H1 (cell line): Measurements from ENCODE around the gene ELMO1. TPM values are rescaled to one million over a fixed set of nuclear protein-coding genes. Genes with fewer than 3 reads are reported as not detected.

Experiments used
- CTCF ChIA-PET: fragments of 300-600 bp; sonication (Branson Sonifier 250); formaldehyde crosslinking; loops from one replicate; lab custom pipeline; 2021; ENCODE audit not compliant: partially characterized antibody; lab: Charles Lee
- POLR2A ChIA-PET: fragments of 300-600 bp; sonication (Branson Sonifier 250); formaldehyde crosslinking; loops from one replicate; lab custom pipeline; 2021; ENCODE audit warnings: inconsistent platforms; ENCODE audit not compliant: partially characterized antibody; lab: Charles Lee
- DNase-seq, 2 experiments: peaks; one replicate each; pipeline versions ENCODE4 v3.0.0 to v3.0.0-alpha.2; 2010 to 2022; ENCODE audit warnings: low spot score in 2 of 2, low read depth in 1 of 2, mixed read lengths in 1 of 2
- FAIRE-seq: peaks from 2 replicates; lab custom pipeline; 2011; peaks lifted over from hg19 to GRCh38; lab: Jason Lieb, UNC
- H2AFZ ChIP-seq: 2 replicates; pipeline ENCODE4 v1.8.1; 2012; ENCODE audit warnings: low read length, inconsistent platforms
- H2AK5ac ChIP-seq: 2 replicates; pipeline ENCODE4 v1.6.1; 2013; ENCODE audit warnings: low read depth, low read length
- H2BK120ac ChIP-seq: replicated peaks from 2 replicates; pipeline ENCODE3; 2013; ENCODE audit warnings: low read depth, low read length, inconsistent platforms
- H2BK12ac ChIP-seq: 2 replicates; pipeline ENCODE4 v1.6.1; 2013; ENCODE audit warnings: low read depth, low read length
- H2BK15ac ChIP-seq: 2 replicates; pipeline ENCODE4 v1.6.1; 2013; ENCODE audit warnings: low read length
- H2BK20ac ChIP-seq: 2 replicates; pipeline ENCODE4 v1.6.1; 2013; ENCODE audit warnings: low read length
- H2BK5ac ChIP-seq: 2 replicates; pipeline ENCODE4 v1.6.1; 2013; ENCODE audit warnings: low read depth, low read length
- H3K14ac ChIP-seq: 2 replicates; pipeline ENCODE4 v1.6.1; 2013; ENCODE audit warnings: inconsistent platforms; ENCODE audit not compliant: insufficient read length
- H3K18ac ChIP-seq: 2 replicates; pipeline ENCODE4 v1.6.1; 2013; ENCODE audit warnings: low read length; ENCODE audit errors: extremely low read depth
- H3K23ac ChIP-seq: 2 replicates; pipeline ENCODE4 v1.6.1; 2013; ENCODE audit warnings: inconsistent platforms; ENCODE audit not compliant: insufficient read length
- H3K23me2 ChIP-seq: 2 replicates; pipeline ENCODE4 v1.6.1; 2013; ENCODE audit warnings: low read depth, low read length
- H3K27ac ChIP-seq: 2 replicates; pipeline ENCODE4 v1.6.1; 2011; ENCODE audit warnings: low read depth, low read length, inconsistent platforms
- H3K27me3 ChIP-seq, 4 experiments: replicated peaks in 1 of 4; 1 replicate in 1 of 4; 2 replicates in 3 of 4; pipeline versions ENCODE4 v1.6.1 to v1.8.1; 2011 to 2013; ENCODE audit warnings: low read length in 3 of 4, mild to moderate bottlenecking in 3 of 4, inconsistent platforms in 2 of 4, mixed read lengths in 2 of 4, moderate library complexity in 1 of 4; ENCODE audit not compliant: control insufficient read depth in 3 of 4, insufficient read depth in 3 of 4; ENCODE audit errors: extremely low read depth in 1 of 4
- H3K36me3 ChIP-seq, 4 experiments: 2 replicates each; pipeline versions ENCODE4 v1.6.1 to v1.8.1; 2011 to 2013; ENCODE audit warnings: mild to moderate bottlenecking in 4 of 4, low read length in 3 of 4, moderate library complexity in 2 of 4, control low read depth in 1 of 4, inconsistent platforms in 1 of 4; ENCODE audit not compliant: insufficient read depth in 4 of 4, control insufficient read depth in 2 of 4
- H3K4ac ChIP-seq: replicated peaks from 2 replicates; pipeline ENCODE3; 2013; ENCODE audit warnings: low read length, low read depth, mixed read lengths, inconsistent platforms; ENCODE audit not compliant: insufficient read length
- H3K4me1 ChIP-seq, 4 experiments: replicated peaks in 1 of 4; 1 replicate in 1 of 4; 2 replicates in 3 of 4; pipeline versions ENCODE4 v1.6.1 to v1.8.1; 2011 to 2013; ENCODE audit warnings: low read length in 3 of 4, inconsistent platforms in 2 of 4, mixed read lengths in 1 of 4; ENCODE audit not compliant: insufficient read depth in 4 of 4, control insufficient read depth in 3 of 4
- H3K4me2 ChIP-seq, 2 experiments: 2 replicates each; pipeline versions ENCODE4 v1.6.1 to v1.8.1; 2011 to 2013; ENCODE audit warnings: low read depth in 2 of 2, low read length in 2 of 2, control low read depth in 1 of 2, inconsistent platforms in 1 of 2, mild to moderate bottlenecking in 1 of 2; ENCODE audit not compliant: insufficient read depth in 1 of 2
- H3K4me3 ChIP-seq, 4 experiments: fragments of 200-600, 300-600 bp in 1 of 4; sonication (generic), shearing (Covaris generic), sonication (Bioruptor Twin) in 1 of 4; 2 replicates each; pipeline versions ENCODE4 v1.5.1 to v1.8.1; 2011 to 2016; ENCODE audit warnings: low read length in 4 of 4, low read depth in 3 of 4, control low read depth in 2 of 4, inconsistent platforms in 2 of 4, mild to moderate bottlenecking in 2 of 4, mixed read lengths in 1 of 4, moderate library complexity in 1 of 4; ENCODE audit not compliant: insufficient read depth in 2 of 4; ENCODE audit errors: extremely low read depth in 1 of 4
- H3K56ac ChIP-seq: replicated peaks from 2 replicates; pipeline ENCODE3; 2013; ENCODE audit warnings: low read depth, mild to moderate bottlenecking, mixed read lengths, low read length, inconsistent platforms; ENCODE audit not compliant: insufficient read length
- H3K79me1 ChIP-seq: 2 replicates; pipeline ENCODE4 v1.6.1; 2013; ENCODE audit warnings: low read depth, low read length, control low read depth
- H3K79me2 ChIP-seq, 2 experiments: 2 replicates each; pipeline versions ENCODE4 v1.6.1 to v1.8.1; 2012 to 2013; ENCODE audit warnings: low read length in 2 of 2, mild to moderate bottlenecking in 2 of 2, inconsistent platforms in 1 of 2; ENCODE audit not compliant: insufficient read depth in 2 of 2, control insufficient read depth in 1 of 2
- H3K9ac ChIP-seq, 4 experiments: replicated peaks in 1 of 4; 1 replicate in 1 of 4; 2 replicates in 3 of 4; pipeline versions ENCODE4 v1.6.1 to v1.8.1; 2011 to 2013; ENCODE audit warnings: low read depth in 3 of 4, low read length in 3 of 4, control low read depth in 2 of 4, mild to moderate bottlenecking in 2 of 4, moderate library complexity in 2 of 4, inconsistent platforms in 1 of 4; ENCODE audit errors: extremely low read depth in 1 of 4
- H3K9me3 ChIP-seq, 2 experiments: 2 replicates each; pipeline versions ENCODE4 v1.6.1 to v1.8.1; 2012 to 2013; ENCODE audit warnings: mild to moderate bottlenecking in 2 of 2, moderate library complexity in 2 of 2, control low read depth in 1 of 2, inconsistent platforms in 1 of 2, low read depth in 1 of 2, low read length in 1 of 2, mixed read lengths in 1 of 2; ENCODE audit not compliant: insufficient read depth in 2 of 2
- H4K20me1 ChIP-seq, 2 experiments: replicated peaks in 1 of 2; 2 replicates each; pipeline versions ENCODE3 to v1.8.1; 2011 to 2013; ENCODE audit warnings: inconsistent platforms in 2 of 2, low read length in 2 of 2, mild to moderate bottlenecking in 1 of 2; ENCODE audit not compliant: insufficient read depth in 2 of 2, control insufficient read depth in 1 of 2
- H4K5ac ChIP-seq: 2 replicates; pipeline ENCODE4 v1.6.1; 2013; ENCODE audit warnings: low read length, low read depth, mixed read lengths, inconsistent platforms; ENCODE audit not compliant: insufficient read length
- H4K8ac ChIP-seq: 2 replicates; pipeline ENCODE4 v1.8.0; 2013; ENCODE audit warnings: mild to moderate bottlenecking, moderate library complexity, low read length, inconsistent platforms; ENCODE audit not compliant: insufficient read depth; ENCODE audit errors: extremely low read depth
- H4K91ac ChIP-seq: replicated peaks from 2 replicates; pipeline ENCODE3; 2013; ENCODE audit warnings: low read length, mixed read lengths, inconsistent platforms; ENCODE audit not compliant: insufficient read length
- CBX8 ChIP-seq: fragments of 300-800, 300-1000 bp; sonication (generic); IDR thresholded peaks from 2 replicates; pipeline ENCODE4 v1.7.1; 2016; ENCODE audit warnings: low read depth, low read length, borderline replicate concordance
- CEBPB ChIP-seq: IDR thresholded peaks from 2 replicates; pipeline ENCODE4 v1.6.1; 2012; ENCODE audit warnings: low read depth, low read length
- EZH2 ChIP-seq: fragments of 200-600 bp; sonication (generic); IDR thresholded peaks from 2 replicates; pipeline ENCODE4 v1.7.1; 2012; ENCODE audit warnings: low read depth, mild to moderate bottlenecking, moderate library complexity, low read length, inconsistent platforms; ENCODE audit not compliant: severe bottlenecking
- FOSL1 ChIP-seq: IDR thresholded peaks from 2 replicates; pipeline ENCODE4 v1.6.1; 2011; ENCODE audit warnings: mild to moderate bottlenecking, low read depth, low read length, moderate library complexity; ENCODE audit not compliant: insufficient read depth
- GTF2F1 ChIP-seq: IDR thresholded peaks from 2 replicates; pipeline ENCODE4 v1.6.1; 2012; ENCODE audit warnings: low read depth, low read length, improper control_type of control experiment, borderline replicate concordance
- KDM1A ChIP-seq: fragments of 200-600, 300-600 bp; sonication (generic); IDR thresholded peaks from 2 replicates; pipeline ENCODE4 v1.7.1; 2016; ENCODE audit warnings: mild to moderate bottlenecking, low read length, borderline replicate concordance
- MAFK ChIP-seq: IDR thresholded peaks from 2 replicates; pipeline ENCODE4 v1.6.1; 2012; ENCODE audit warnings: low read depth, mild to moderate bottlenecking, improper control_type of control experiment, low read length
- SP1 ChIP-seq: IDR thresholded peaks from 2 replicates; pipeline ENCODE4 v1.6.1; 2011; ENCODE audit warnings: low read depth, low read length
- TCF12 ChIP-seq: IDR thresholded peaks from 2 replicates; pipeline ENCODE4 v1.6.1; 2011; ENCODE audit warnings: low read depth, mild to moderate bottlenecking, low read length
- WGBS, 2 experiments: shearing (Covaris generic) in 1 of 2; methylation state at CpG; one replicate each; pipeline versions ENCODE4 v1.1.6 to v1.1.7; 2013 to 2015; ENCODE audit warnings: low lambda C conversion rate in 2 of 2, mixed read lengths in 2 of 2, inconsistent platforms in 1 of 2, low coverage in 1 of 2, missing lambda C conversion rate in 1 of 2; ENCODE audit not compliant: insufficient replicate concordance in 2 of 2, insufficient coverage in 1 of 2, insufficient read length in 1 of 2; ENCODE audit errors: extremely low coverage in 1 of 2, missing lambda C conversion rate in 1 of 2; 5-methylcytosine and 5-hydroxymethylcytosine counted together
- polyA plus RNA-seq, 7 experiments: library from polyadenylated mRNA; depleted of rRNA in 3 of 7; stranded (reverse) in 5 of 7; unstranded in 2 of 7; fragments of >200 nt in 5 of 7; fragments of 200-250 nt in 2 of 7; gene quantifications; 1 replicate in 5 of 7; 2 replicates in 1 of 7; 4 replicates in 1 of 7; pipeline versions ENCODE4 v1.2.1 to v1.2.3, GENCODE V29; 2011 to 2013; ENCODE audit warnings: missing spikeins in 2 of 7, mixed read lengths in 2 of 7
- total RNA-seq: library from RNA; stranded (reverse); fragmentation: NEBNext Ultra II Directional; extraction: Animal tissue kit (Norgen Biotek cat#: 25700); gene quantifications from 2 replicates; pipeline ENCODE4 v1.2.1, GENCODE V29; 2021

ELMO1 gene
- total and polyA plus RNA-seq, 2 of the 8 experiments (the other 6 are each of a cell fraction or from before 2014, with no cell fraction given), result 18.4 to 21.0 TPM

DNA sequence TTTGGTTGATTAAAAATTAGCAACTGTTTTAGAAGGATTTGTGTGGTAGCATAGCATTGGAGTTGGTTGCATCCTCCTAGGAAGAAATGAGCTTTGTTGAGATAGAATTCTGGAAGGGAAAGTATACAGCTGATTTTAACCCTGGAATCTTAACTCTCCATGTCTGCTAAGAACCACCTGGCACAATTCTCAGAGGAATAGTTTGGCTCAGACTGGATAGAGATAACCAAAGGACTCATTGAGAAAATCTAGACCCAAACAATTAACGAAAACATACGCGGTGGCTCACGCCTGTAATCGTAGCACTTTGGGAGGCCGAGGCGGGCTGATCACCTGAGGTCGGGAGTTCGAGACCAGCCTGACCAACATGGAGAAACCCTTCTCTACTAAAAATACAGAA is 625.3 kb downstream of the ELMO1 start:
- no peak overlapping the region for H2BK5ac ChIP-seq
- no peak overlapping the region for H3K4me3 ChIP-seq
- no peaks in the 10 kb centered on the region for H3K9me3 ChIP-seq
- POLR2A ChIA-PET, result no interaction called here
- no peaks in the 10 kb centered on the region for H3K4me1 ChIP-seq
- CTCF ChIA-PET, result interaction anchor here (0.5 kb wide), 1 partner anchor 10 kb away, joined by 3 read pairs; no protein-coding TSS in a partner anchor
- H3K36me3 ChIP-seq, result no peaks in the 10 kb centered on the region
- no peaks in the 10 kb centered on the region for H3K79me2 ChIP-seq
- H3K23ac ChIP-seq, result no peak overlapping the region
- no peak overlapping the region for H2AK5ac ChIP-seq
- no peak overlapping the region for H3K56ac ChIP-seq
- H3K79me1 ChIP-seq, result no peaks in the 10 kb centered on the region
- H3K23me2 ChIP-seq, result no peaks in the 10 kb centered on the region; the same call in 1 of the 2 replicates
- no peaks in the 10 kb centered on the region for H4K20me1 ChIP-seq
- H4K8ac ChIP-seq, result no peak overlapping the region
- H2BK12ac ChIP-seq, result no peak overlapping the region
- H2BK120ac ChIP-seq, result no peak overlapping the region
- 97% methylated on average over 9 of the region's 9 CpGs; no CpG with 5 or more reads in 1 of the 2 experiments for WGBS, 2 experiments
- H2BK20ac ChIP-seq, result no peak overlapping the region
- no peak overlapping the region for H3K4ac ChIP-seq
- no peak overlapping the region for H2AFZ ChIP-seq
- no peak overlapping the region for H4K91ac ChIP-seq
- FAIRE-seq (no peak), DNase-seq (no peak)
- H3K9ac ChIP-seq, result no peak overlapping the region
- no peak overlapping the region for H3K18ac ChIP-seq
- H3K27me3 ChIP-seq, result no peaks in the 10 kb centered on the region
- no peak overlapping the region for H3K14ac ChIP-seq
- no peak overlapping the region for H4K5ac ChIP-seq
- no peak overlapping the region for H2BK15ac ChIP-seq
- no peak overlapping the region for H3K4me2 ChIP-seq
- H3K27ac ChIP-seq, result no peak overlapping the region
- no peak for TF ChIP-seq CEBPB
- TF ChIP-seq SP1, result no peak
- no peak for TF ChIP-seq GTF2F1
- TF ChIP-seq MAFK, result no peak
- TF ChIP-seq CBX8, result no peak
- no peak for TF ChIP-seq FOSL1
- no peak for TF ChIP-seq EZH2
- no peak for TF ChIP-seq KDM1A
- no peak for TF ChIP-seq TCF12
